PFSK-1 (cell line): ENCODE data around the gene CDHR2.

ENCODE experiments used
- FOXP2 ChIP-seq: optimal IDR thresholded peaks from 2 replicates; pipeline ENCODE3; 2011; ENCODE audit warnings: borderline replicate concordance, control low read depth, inconsistent platforms; ENCODE audit not compliant: insufficient read depth; ENCODE audit errors: extremely low read length, extremely low read depth
- POLR2AphosphoS5 ChIP-seq: IDR thresholded peaks from 2 replicates; pipeline ENCODE4 v1.6.1; 2012; ENCODE audit warnings: low read depth, mild to moderate bottlenecking, control low read depth, low read length, moderate library complexity
- REST ChIP-seq, 2 experiments: IDR thresholded peaks; 2 replicates each; pipeline versions ENCODE4 v1.6.1 to v1.8.0; 2011 to 2012; ENCODE audit warnings: low read depth in 2 of 2, low read length in 2 of 2, control low read depth in 1 of 2, inconsistent platforms in 1 of 2, mild to moderate bottlenecking in 1 of 2, moderate library complexity in 1 of 2; ENCODE audit not compliant: insufficient read depth in 1 of 2
- SIN3A ChIP-seq: IDR thresholded peaks from 2 replicates; pipeline ENCODE4 v1.6.1; 2012; ENCODE audit warnings: mild to moderate bottlenecking, low read length, moderate library complexity, borderline replicate concordance; ENCODE audit not compliant: insufficient read depth
- TAF1 ChIP-seq: IDR thresholded peaks from 2 replicates; pipeline ENCODE4 v1.6.1; 2012; ENCODE audit warnings: low read length, control low read depth, borderline replicate concordance; ENCODE audit not compliant: insufficient read depth

CDHR2 gene

GRCh38 chr5:176573564-176574296 is 24.6 kb downstream of the CDHR2 start:
- TF ChIP-seq FOXP2 (no peak), REST (IDR thresholded peaks at IDR 0.05; ENCODE audit: insufficient read depth in 1 of 2, low read depth in 2 of 2, low read length in 2 of 2) (0 out of 4 replicates have a peak, but pooled peaks of 1 of the 2 experiments have one; percentile 44)

- TF ChIP-seq FOXP2 (no peak), POLR2AphosphoS5 (no peak), SIN3A (no peak), TAF1 (no peak), REST (IDR thresholded peaks at IDR 0.05; ENCODE audit: insufficient read depth in 1 of 2, low read depth in 2 of 2, low read length in 2 of 2) (no peak)
Measured at GRCh38 chr5:176574297-176574591, 25.1 kb downstream of the CDHR2 start.

- no peak for TF ChIP-seq POLR2AphosphoS5
Measured at GRCh38 chr5:176575066-176575465, 25.9 kb downstream of the CDHR2 start.

GRCh38 chr5:176575488-176576422 is 26.6 kb downstream of the CDHR2 start:
- TF ChIP-seq POLR2AphosphoS5 (no peak), REST (IDR thresholded peaks at IDR 0.05; ENCODE audit: insufficient read depth in 1 of 2, low read depth in 2 of 2, low read length in 2 of 2) (no peak), FOXP2 (no peak), SIN3A (no peak), TAF1 (no peak)

- TF ChIP-seq SIN3A = no peak
- TF ChIP-seq FOXP2 = no peak
- TF ChIP-seq TAF1 = no peak
- no peak for TF ChIP-seq POLR2AphosphoS5
- no peak for TF ChIP-seq REST (IDR thresholded peaks at IDR 0.05; ENCODE audit: insufficient read depth in 1 of 2, low read depth in 2 of 2, low read length in 2 of 2)
Measured at GRCh38 chr5:176577312-176578176, 28.4 kb downstream of the CDHR2 start.
